ENCODE measurements around the gene ZBTB7C.

The ZBTB7C gene

GRCh38 chr18:48321121-48321520 lies 88.1 kb downstream of the ZBTB7C start:
- Mint-ChIP-seq H3K27ac (no peak overlapping the region), H3K27me3 (peaks cover 36% of the 10 kb centered on the region), H3K9me3 (no peaks in the 10 kb centered on the region), H3K4me3 (no peak overlapping the region), H3K4me1 (no peaks in the 10 kb centered on the region), H3K36me3 (no peaks in the 10 kb centered on the region)
- DNase-seq: no peak
- CTCF ChIA-PET: interaction anchor here (2.1 kb wide), 1 partner anchor 124 kb away, joined by 8 read pairs; no protein-coding TSS in a partner anchor

GRCh38 chr18:48320639-48320945 lies 88.6 kb downstream of the ZBTB7C start:
- Mint-ChIP-seq H3K36me3 (no peaks in the 10 kb centered on the region), H3K4me1 (no peaks in the 10 kb centered on the region), H3K9me3 (no peaks in the 10 kb centered on the region), H3K27me3 (peaks cover 39% of the 10 kb centered on the region), H3K27ac (no peak overlapping the region), H3K4me3 (no peak overlapping the region)
- CTCF ChIA-PET: interaction anchor here (2.1 kb wide), 1 partner anchor 124 kb away, joined by 8 read pairs; no protein-coding TSS in a partner anchor
- DNase-seq: no peak

GRCh38 chr18:48319801-48320638 lies 89.2 kb downstream of the ZBTB7C start:
- Mint-ChIP-seq H3K36me3 (no peaks in the 10 kb centered on the region), H3K27me3 (peaks cover 45% of the 10 kb centered on the region), H3K27ac (no peak overlapping the region), H3K4me1 (no peaks in the 10 kb centered on the region), H3K9me3 (no peaks in the 10 kb centered on the region), H3K4me3 (no peak overlapping the region)
- no peak for DNase-seq
- CTCF ChIA-PET: interaction anchor here (2.1 kb wide), 1 partner anchor 125 kb away, joined by 8 read pairs; no protein-coding TSS in a partner anchor

- H3K4me3 Mint-ChIP-seq: no peak overlapping the region
- H3K4me1 Mint-ChIP-seq: no peaks in the 10 kb centered on the region
- CTCF ChIA-PET: no interaction called here
- H3K27me3 Mint-ChIP-seq: peaks cover 55% of the 10 kb centered on the region
- DNase-seq: no peak
- no peak overlapping the region for H3K27ac Mint-ChIP-seq
- H3K36me3 Mint-ChIP-seq: no peaks in the 10 kb centered on the region
- no peaks in the 10 kb centered on the region for H3K9me3 Mint-ChIP-seq
Measured at GRCh38 chr18:48318436-48318835, 90.7 kb downstream of the ZBTB7C start.

GRCh38 chr18:48317781-48318381 lies 91.3 kb downstream of the ZBTB7C start:
- CTCF ChIA-PET: interaction anchor here (0.7 to 1.1 kb wide), 3 partner anchors 88 to 129 kb away, joined by 3 to 4 read pairs (median 3); no protein-coding TSS in a partner anchor
- no peaks in the 10 kb centered on the region for H3K9me3 Mint-ChIP-seq
- H3K4me3 Mint-ChIP-seq: no peak overlapping the region
- no peaks in the 10 kb centered on the region for H3K36me3 Mint-ChIP-seq
- H3K4me1 Mint-ChIP-seq: no peaks in the 10 kb centered on the region
- no peak for DNase-seq
- no peak overlapping the region for H3K27ac Mint-ChIP-seq
- peaks cover 55% of the 10 kb centered on the region for H3K27me3 Mint-ChIP-seq

- Mint-ChIP-seq H3K27me3 (peaks cover 58% of the 10 kb centered on the region), H3K27ac (no peak overlapping the region), H3K36me3 (no peaks in the 10 kb centered on the region), H3K4me3 (no peak overlapping the region), H3K4me1 (no peaks in the 10 kb centered on the region), H3K9me3 (no peaks in the 10 kb centered on the region)
- no peak for DNase-seq
- CTCF ChIA-PET: interaction anchor here (0.8 kb wide), 1 partner anchor 286 kb away, joined by 3 read pairs; no protein-coding TSS in a partner anchor
Measured at GRCh38 chr18:48316177-48316576, 93.0 kb downstream of the ZBTB7C start.

- CTCF ChIA-PET: no interaction called here
- no peak overlapping the region for H3K4me3 Mint-ChIP-seq
- H3K27me3 Mint-ChIP-seq: peaks cover 53% of the 10 kb centered on the region
Measured at GRCh38 chr18:48314690-48315089, 94.5 kb downstream of the ZBTB7C start.

GRCh38 chr18:48313792-48314191 lies 95.4 kb downstream of the ZBTB7C start:
- Mint-ChIP-seq H3K36me3 (no peaks in the 10 kb centered on the region), H3K4me1 (no peaks in the 10 kb centered on the region), H3K27ac (no peak overlapping the region), H3K27me3 (peaks cover 60% of the 10 kb centered on the region), H3K4me3 (no peak overlapping the region), H3K9me3 (no peaks in the 10 kb centered on the region)
- DNase-seq: no peak
- CTCF ChIA-PET: interaction anchor here (0.6 kb wide), 1 partner anchor 1866 kb away, joined by 3 read pairs; no protein-coding TSS in a partner anchor

More at GRCh38 chr18:48314690-48315089, 94.5 kb downstream of the ZBTB7C start:
- Mint-ChIP-seq H3K9me3 (no peaks in the 10 kb centered on the region), H3K4me1 (no peaks in the 10 kb centered on the region), H3K27ac (no peak overlapping the region), H3K36me3 (no peaks in the 10 kb centered on the region)
- no peak for DNase-seq

- H3K4me1 Mint-ChIP-seq: no peaks in the 10 kb centered on the region
- H3K9me3 Mint-ChIP-seq: no peaks in the 10 kb centered on the region
- DNase-seq: no peak
- CTCF ChIA-PET: no interaction called here
- no peaks in the 10 kb centered on the region for H3K36me3 Mint-ChIP-seq
- H3K4me3 Mint-ChIP-seq: no peak overlapping the region
- H3K27me3 Mint-ChIP-seq: peaks cover 61% of the 10 kb centered on the region
- H3K27ac Mint-ChIP-seq: no peak overlapping the region
Measured at GRCh38 chr18:48312066-48312465, 97.1 kb downstream of the ZBTB7C start.

GRCh38 chr18:48310999-48311398 lies 98.2 kb downstream of the ZBTB7C start:
- H3K4me1 Mint-ChIP-seq: no peaks in the 10 kb centered on the region
- no peak overlapping the region for H3K27ac Mint-ChIP-seq

GRCh38 chr18:48310353-48310752 lies 98.8 kb downstream of the ZBTB7C start:
- H3K4me1 Mint-ChIP-seq: no peaks in the 10 kb centered on the region
- CTCF ChIA-PET: interaction anchor here (0.6 kb wide), 1 partner anchor 1248 kb away, joined by 3 read pairs; no protein-coding TSS in a partner anchor
- H3K27ac Mint-ChIP-seq: no peak overlapping the region
- H3K27me3 Mint-ChIP-seq: peaks cover 58% of the 10 kb centered on the region
- DNase-seq: no peak
- no peaks in the 10 kb centered on the region for H3K9me3 Mint-ChIP-seq
- H3K36me3 Mint-ChIP-seq: no peaks in the 10 kb centered on the region
- no peak overlapping the region for H3K4me3 Mint-ChIP-seq

More at GRCh38 chr18:48310999-48311398, 98.2 kb downstream of the ZBTB7C start:
- no peak overlapping the region for H3K4me3 Mint-ChIP-seq
- H3K27me3 Mint-ChIP-seq: peaks cover 64% of the 10 kb centered on the region
- no peak for DNase-seq
- CTCF ChIA-PET: no interaction called here
- no peaks in the 10 kb centered on the region for H3K9me3 Mint-ChIP-seq
- no peaks in the 10 kb centered on the region for H3K36me3 Mint-ChIP-seq

- no peak for DNase-seq
- Mint-ChIP-seq H3K36me3 (no peaks in the 10 kb centered on the region), H3K9me3 (no peaks in the 10 kb centered on the region), H3K4me3 (no peak overlapping the region), H3K27ac (no peak overlapping the region), H3K27me3 (peaks cover 47% of the 10 kb centered on the region), H3K4me1 (no peaks in the 10 kb centered on the region)
- CTCF ChIA-PET: no interaction called here
Measured at GRCh38 chr18:48308755-48309575, 100.2 kb downstream of the ZBTB7C start.

GRCh38 chr18:48308027-48308635 lies 101.1 kb downstream of the ZBTB7C start:
- no peak overlapping the region for H3K27ac Mint-ChIP-seq
- peaks cover 41% of the 10 kb centered on the region for H3K27me3 Mint-ChIP-seq
- CTCF ChIA-PET: no interaction called here
- DNase-seq: no peak
- H3K4me3 Mint-ChIP-seq: no peak overlapping the region
- no peaks in the 10 kb centered on the region for H3K9me3 Mint-ChIP-seq
- no peaks in the 10 kb centered on the region for H3K36me3 Mint-ChIP-seq
- H3K4me1 Mint-ChIP-seq: no peaks in the 10 kb centered on the region

GRCh38 chr18:48306838-48307237 lies 102.3 kb downstream of the ZBTB7C start:
- CTCF ChIA-PET: interaction anchor here (0.7 kb wide), 1 partner anchor 1233 kb away, joined by 3 read pairs; no protein-coding TSS in a partner anchor
- DNase-seq: no peak
- Mint-ChIP-seq H3K4me1 (no peaks in the 10 kb centered on the region), H3K27ac (no peak overlapping the region), H3K27me3 (peaks cover 35% of the 10 kb centered on the region), H3K36me3 (no peaks in the 10 kb centered on the region), H3K4me3 (no peak overlapping the region), H3K9me3 (no peaks in the 10 kb centered on the region)

Measured in activated naive CD4-positive, alpha-beta T cell treated with anti-CD3 and anti-CD28 coated beads, Interleukin-2, amount 10 ng/mL, durations not matched to agents 7 days and 5 days (primary cell).